HG03039 (cell line): ENCODE measurements around the gene CRTC3.
"Not testable (repeated sequence)": the region's sequence is repeated elsewhere in the genome, so short reads cannot be mapped to it uniquely, and the experiment has no call there.

ENCODE experiments used
- ATAC-seq: cut with Tn5 transposase; IDR thresholded peaks from one replicate; pipeline ENCODE4 v1.9.1; 2021; ENCODE audit warnings: mild to moderate bottlenecking, moderate library complexity; ENCODE audit not compliant: unreplicated experiment

The CRTC3 gene

DNA sequence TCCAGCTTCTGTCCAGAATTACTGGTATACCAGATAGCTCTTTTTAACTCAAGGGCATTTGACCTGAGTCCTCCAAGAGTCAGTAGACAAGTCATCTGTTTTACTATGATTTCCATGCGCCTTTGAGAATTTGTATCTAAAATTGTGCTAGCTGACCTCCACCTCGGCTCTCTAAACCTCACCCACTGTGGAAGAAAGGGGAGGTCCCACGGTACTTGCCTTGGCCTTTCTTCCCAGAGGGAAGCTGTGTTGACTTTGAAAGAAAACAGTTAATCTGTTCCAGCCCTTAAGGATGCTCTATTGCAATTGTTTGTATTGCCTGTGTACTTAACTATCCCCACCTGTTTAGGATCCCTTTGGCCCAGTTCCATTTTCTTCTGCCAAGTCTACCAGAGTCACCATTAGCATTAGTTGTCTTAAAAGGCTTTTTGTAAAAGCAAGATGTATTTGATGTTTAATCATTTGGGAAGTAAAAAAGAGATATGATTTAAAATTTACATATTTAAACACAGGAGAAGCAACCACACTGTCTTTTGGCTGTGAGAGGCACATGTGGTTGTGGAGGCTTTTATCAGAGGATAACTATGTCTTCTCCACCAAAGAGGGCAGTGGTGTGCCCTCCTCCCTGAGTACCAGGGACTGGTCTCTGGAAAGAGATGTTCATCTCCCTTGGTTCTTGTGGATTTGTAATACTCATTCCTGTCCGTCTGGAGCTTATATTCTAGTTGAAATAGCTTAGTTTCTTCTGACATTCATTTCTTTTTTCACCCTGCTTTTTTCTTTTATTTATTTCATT is 88.8 kb downstream of the CRTC3 start:
- ATAC-seq: no peak

GRCh38 chr15:90619468-90619867 is 89.7 kb downstream of the CRTC3 start:
- no peak for ATAC-seq

DNA sequence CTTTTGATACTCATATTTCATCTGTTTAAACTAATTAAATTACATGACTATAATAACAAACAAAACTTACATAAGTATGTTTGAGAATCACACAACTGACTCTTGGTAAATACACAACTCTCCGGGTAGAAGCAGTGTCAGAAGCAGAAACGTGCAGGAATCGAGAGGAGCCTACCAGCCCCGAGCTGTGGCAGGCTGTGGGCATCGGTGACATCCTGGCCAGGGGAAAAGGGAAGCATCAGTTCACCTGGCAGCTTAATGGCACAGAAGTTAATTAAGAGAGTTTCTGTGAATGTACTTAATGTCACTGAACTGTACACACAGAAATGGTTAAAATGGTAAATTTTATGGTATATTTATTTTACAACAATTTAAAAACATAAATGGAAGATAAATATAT is 90.2 kb downstream of the CRTC3 start:
- ATAC-seq: no peak

GRCh38 chr15:90620379-90621067 is 90.8 kb downstream of the CRTC3 start:
- no peak for ATAC-seq

DNA sequence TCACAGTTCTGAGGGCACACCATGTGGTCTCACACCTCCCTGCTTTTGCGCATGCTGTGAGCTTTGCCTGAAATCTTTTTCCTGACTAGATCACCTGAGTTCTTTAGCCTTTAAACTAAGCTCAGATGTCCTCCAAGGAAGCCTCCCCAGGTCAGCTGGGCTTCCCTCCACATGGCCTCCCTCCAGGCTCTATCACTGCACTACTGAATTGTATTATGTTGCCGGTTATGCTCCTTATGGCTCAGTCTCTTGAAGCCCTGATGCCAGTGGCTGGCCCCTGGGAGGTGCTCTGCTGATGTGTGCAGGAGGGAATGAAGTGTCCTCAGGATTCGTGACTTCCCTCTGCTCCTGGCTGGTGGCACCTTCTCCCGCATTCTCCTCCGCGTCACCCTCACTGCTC is 94.1 kb downstream of the CRTC3 start:
- no peak for ATAC-seq

DNA sequence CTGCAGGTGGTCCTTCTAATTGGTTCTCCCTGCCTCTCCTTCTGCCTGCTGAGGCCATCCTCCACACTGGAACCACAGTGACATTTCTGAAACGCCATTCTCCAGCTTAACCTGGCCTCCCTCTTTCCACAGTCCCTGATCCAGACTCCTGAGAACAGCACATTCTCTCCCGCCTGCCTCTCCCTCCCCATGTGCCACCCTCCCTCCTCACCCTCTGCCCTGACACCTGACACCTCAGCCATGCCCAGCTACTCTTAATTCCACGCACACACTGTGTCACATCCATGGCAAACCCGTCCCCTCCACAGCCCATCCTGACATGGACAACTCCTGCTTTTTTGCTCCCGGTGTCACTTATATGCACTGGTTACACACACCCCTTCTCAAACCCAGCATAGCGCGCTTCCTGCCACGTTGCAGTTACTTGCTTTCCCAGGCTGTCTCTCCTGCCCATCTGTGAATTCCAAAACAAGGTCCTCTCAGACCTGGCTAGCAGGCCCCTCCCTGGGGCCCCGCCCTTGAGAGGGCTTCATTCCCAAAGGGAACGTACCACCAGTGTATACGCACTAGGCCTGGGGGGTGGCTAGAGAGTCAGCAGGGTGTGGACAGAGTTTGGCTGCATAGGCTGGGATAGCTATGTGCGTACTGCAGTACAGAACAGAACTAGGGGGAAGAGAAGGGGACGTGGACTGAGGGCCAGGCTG is 94.7 kb downstream of the CRTC3 start:
- ATAC-seq: no peak

DNA sequence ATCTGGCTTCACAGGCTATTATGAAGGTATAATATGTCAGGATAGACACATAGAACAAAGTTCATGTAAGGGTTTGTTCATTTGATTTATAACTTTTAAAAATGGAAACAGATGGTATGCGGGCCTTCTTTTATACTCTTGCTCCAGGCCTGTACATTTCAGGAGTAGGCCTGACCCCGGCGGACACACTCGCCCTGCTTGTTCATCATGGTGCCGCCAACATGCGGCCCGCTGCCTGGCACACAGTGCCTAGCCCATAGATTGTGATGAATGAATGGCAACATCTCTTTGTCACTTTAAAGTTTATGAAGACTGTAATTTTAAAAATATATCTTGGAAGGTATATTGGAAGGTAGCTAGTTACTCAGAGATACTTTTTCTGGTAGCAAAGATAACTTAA is 95.3 kb downstream of the CRTC3 start:
- ATAC-seq: no peak

GRCh38 chr15:90629217-90629616 is 99.5 kb downstream of the CRTC3 start:
- no peak for ATAC-seq

GRCh38 chr15:90633360-90633759 is 103.6 kb downstream of the CRTC3 start:
- no peak for ATAC-seq

GRCh38 chr15:90636993-90637392 is 107.3 kb downstream of the CRTC3 start:
- ATAC-seq: not testable (repeated sequence)

DNA sequence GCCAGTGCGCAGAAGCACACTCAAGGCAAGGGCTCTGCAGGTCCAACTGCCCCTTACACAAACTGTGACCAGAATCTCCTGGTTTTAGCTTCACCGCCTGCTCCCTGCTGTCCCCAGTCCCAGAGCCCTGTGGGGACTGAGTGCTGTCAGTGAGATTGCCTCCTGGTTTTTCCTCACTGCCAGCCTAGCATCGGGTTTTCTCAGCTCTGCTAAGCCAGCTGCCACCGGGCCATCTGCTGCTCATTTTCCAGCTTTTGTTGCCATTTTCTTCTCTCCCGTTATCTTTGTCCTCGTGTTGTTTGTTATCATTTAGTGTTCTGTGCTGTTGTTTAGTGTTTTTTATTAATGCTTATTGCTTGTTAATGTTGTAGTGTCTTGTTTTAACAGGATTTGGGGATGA is 108.0 kb downstream of the CRTC3 start:
- no peak for ATAC-seq

DNA sequence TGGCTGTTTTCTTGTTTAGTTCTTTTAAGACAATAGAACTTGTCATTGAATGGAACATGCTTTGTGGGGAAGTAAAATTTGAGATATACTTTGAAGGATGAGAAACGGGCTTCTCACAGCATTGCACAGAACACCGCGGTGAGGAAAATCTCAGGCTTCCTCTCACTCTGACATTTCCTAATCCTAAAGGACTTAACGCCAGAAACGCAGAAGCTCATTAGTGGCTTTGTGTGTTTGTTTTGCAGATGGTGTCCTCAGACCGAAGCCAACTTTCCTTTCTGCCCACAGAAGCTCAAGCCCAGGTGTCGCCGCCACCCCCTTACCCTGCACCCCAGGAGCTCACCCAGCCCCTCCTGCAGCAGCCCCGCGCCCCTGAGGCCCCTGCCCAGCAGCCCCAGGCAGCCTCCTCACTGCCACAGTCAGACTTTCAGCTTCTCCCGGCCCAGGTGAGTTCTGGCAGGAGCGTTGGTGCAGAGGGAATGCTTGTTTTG is 108.5 kb downstream of the CRTC3 start:
- no peak for ATAC-seq

DNA sequence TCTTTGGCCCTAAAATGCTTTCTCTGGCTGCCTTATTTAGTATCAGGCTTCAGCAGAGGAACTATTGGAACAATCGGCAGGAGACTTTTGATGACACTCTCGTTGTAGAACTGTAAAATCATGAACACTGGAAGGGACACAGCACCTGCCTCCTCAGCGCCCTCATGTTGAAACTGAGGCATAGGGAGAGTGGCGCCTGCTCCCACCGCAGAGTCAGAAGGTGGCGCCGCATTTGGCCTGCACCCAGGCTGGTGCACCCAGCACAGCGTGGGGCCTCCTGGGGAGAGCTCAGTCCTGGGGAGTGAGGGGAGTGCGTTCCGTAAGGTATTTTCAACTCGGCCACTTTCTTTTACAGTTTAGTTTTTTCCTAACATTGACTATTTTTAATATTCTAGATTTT is 109.2 kb downstream of the CRTC3 start:
- ATAC-seq: no peak

GRCh38 chr15:90640862-90641261 is 111.1 kb downstream of the CRTC3 start:
- no peak for ATAC-seq

DNA sequence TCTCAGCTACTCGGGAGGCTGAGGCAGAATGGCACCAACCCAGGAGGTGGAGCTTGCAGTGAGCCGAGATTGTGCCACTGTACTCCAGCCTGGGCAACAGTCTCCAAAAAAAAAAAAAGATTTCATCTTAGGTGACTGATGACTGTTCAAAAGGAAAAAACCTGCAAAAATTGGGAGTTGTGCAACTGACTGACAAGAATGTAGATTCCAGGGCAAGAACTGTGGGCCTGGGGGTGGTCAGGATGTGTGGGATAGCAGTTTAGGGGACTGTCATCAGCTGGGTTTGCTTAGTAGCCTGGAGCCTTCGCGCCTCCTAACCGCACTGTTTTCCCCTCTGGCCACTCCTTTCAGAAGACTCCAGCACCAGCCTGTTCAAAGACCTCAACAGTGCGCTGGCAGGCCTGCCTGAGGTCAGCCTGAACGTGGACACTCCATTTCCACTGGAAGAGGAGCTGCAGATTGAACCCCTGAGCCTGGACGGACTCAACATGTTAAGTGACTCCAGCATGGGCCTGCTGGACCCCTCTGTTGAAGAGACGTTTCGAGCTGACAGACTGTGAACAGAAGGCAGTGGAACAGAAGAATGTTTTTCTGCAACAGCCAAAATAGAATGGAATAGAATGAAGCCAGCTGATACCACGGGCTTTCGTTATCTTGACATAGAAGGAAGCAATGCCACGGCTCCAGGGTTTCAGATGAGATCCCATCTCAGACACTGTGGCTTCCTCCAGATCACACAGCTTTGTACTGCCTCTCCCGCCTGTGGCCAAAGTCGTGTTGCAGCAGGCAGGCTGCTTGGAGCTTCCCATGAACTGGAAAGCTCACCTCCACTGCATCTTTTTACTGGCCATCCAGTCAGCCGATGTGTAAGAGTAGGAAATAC is 112.1 kb downstream of the CRTC3 start:
- no peak for ATAC-seq

DNA sequence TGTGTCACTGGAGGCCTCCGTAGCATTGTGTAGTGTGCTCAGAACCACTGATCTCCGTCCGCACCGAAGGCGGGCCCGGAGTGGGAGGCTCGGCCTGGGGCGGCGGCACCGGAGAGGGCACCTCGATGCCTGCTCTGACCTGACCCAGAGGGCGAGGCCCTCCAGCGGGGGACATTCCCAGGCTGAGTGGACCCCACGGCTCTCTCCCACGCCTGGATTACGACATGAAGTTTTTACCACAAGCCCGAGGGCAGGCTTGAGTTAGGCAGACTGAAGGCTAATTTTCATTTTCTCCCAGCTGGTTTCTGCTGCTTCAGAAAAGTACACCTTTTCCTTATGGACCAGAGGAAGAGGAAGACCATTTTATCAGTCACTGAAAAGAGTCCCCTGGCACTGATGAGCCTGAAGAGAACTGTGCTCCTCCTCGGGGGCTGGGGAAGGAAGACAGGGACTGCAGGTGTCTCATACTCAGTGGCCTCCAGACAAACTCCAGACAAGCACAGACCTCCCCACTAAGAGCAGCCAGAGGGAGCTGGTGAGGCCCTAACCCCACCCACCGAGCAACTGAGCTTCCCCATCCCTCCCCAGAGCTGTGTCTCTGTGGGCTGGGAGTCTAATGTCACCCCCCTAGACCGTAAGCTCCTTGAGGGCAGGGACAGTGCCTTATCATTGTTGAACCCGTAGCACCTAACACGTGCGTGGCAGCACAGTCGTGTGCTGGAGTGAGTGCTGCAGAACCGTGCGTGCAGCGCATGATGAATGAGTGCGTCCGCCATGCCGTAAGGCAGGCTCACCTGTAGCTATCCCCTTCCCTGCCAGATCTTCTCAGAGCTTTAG is 113.0 kb downstream of the CRTC3 start:
- no peak for ATAC-seq

DNA sequence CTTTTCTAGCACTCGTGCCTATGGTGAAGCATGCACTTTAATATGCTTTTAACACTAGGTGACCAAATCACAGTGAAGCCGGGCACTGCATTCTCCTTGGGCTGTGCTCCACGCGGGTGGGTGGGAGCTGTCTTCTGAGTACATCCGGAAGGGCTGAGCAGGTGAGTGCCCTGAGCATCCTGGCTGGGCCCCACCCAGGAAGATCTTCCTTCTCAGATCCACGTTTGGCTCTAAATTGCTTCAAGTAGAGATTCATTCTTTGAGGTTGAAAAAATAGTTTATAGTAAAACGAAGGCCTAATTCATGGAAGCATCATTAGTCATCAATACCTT is 113.5 kb downstream of the CRTC3 start:
- no peak for ATAC-seq

GRCh38 chr15:90644526-90644925 is 114.8 kb downstream of the CRTC3 start:
- no peak for ATAC-seq

DNA sequence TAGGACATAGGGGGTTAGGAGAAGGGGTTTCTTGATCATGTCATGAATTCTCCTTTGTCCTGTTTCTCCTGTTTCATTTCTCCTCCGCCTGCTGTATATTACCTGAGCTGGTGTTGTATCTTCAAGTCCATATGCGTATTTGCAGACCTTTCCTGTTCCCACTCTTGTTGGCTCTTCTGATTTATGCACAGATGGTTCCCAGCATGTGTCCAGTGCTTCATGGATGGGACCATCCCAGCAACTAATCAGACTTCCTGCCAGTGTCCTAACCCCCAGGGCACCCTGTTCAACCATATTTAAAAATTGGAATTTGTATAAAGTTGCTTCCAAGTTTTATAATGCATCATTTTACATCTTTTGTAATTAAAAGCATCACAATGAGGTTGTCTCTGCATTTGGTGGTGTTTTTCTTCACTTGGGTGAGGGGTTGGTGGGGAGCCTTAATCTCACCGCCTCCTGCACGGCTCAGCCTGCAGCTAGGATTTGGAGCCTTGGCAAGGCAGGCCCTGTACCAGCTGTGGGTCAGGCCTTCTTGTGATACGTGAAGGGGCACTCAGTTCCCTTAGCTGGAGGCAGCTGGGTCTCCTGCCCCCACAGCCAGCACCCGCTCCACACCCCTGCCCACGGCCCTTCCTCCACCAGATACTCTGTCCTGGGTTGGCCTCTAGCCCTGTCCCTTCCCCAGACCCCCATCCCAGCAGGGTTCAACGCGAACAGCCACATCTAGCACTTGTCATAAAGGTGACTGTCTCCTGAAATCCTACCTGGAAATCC is 115.4 kb downstream of the CRTC3 start:
- ATAC-seq: no peak
